ENCODE results near the gene YIPF4.
"Not testable (repeated sequence)": the region's sequence is repeated elsewhere in the genome, so short reads cannot be mapped to it uniquely, and the experiment has no call there.

The YIPF4 gene

GRCh38 chr2:32328679-32329078 lies 51.0 kb downstream of the YIPF4 start:
- CTCF ChIA-PET, H3K36me3 Mint-ChIP-seq, H3K27ac Mint-ChIP-seq, H3K4me3 Mint-ChIP-seq, H3K4me1 Mint-ChIP-seq, H3K9me3 Mint-ChIP-seq, H3K27me3 Mint-ChIP-seq, DNase-seq: not testable (repeated sequence)

GRCh38 chr2:32329180-32329980 lies 51.7 kb downstream of the YIPF4 start:
- H3K9me3 Mint-ChIP-seq, H3K36me3 Mint-ChIP-seq, H3K27ac Mint-ChIP-seq, H3K27me3 Mint-ChIP-seq, H3K4me3 Mint-ChIP-seq, DNase-seq, H3K4me1 Mint-ChIP-seq: not testable (repeated sequence)
- CTCF ChIA-PET: interaction anchor here (0.6 kb wide), 1 partner anchor 199 kb away, joined by 3 read pairs; no protein-coding TSS in a partner anchor

GRCh38 chr2:32330136-32330535 lies 52.4 kb downstream of the YIPF4 start:
- Mint-ChIP-seq H3K27ac (no peak overlapping the region), H3K4me1 (no peaks in the 10 kb centered on the region)

GRCh38 chr2:32342801-32343200 lies 65.1 kb downstream of the YIPF4 start:
- H3K27ac Mint-ChIP-seq: no peak overlapping the region
- H3K4me1 Mint-ChIP-seq: no peaks in the 10 kb centered on the region
- CTCF ChIA-PET: no interaction called here
- H3K9me3 Mint-ChIP-seq: no peaks in the 10 kb centered on the region
- H3K27me3 Mint-ChIP-seq: peaks cover 4% of the 10 kb centered on the region
- H3K36me3 Mint-ChIP-seq: no peaks in the 10 kb centered on the region
- H3K4me3 Mint-ChIP-seq: no peak overlapping the region
- DNase-seq: no peak

More at GRCh38 chr2:32330136-32330535, 52.4 kb downstream of the YIPF4 start:
- H3K9me3 Mint-ChIP-seq: no peaks in the 10 kb centered on the region
- H3K27me3 Mint-ChIP-seq: no peaks in the 10 kb centered on the region
- CTCF ChIA-PET: no interaction called here
- no peak overlapping the region for H3K4me3 Mint-ChIP-seq
- H3K36me3 Mint-ChIP-seq: peaks cover 2% of the 10 kb centered on the region
- no peak for DNase-seq

GRCh38 chr2:32350797-32351196 lies 73.1 kb downstream of the YIPF4 start:
- H3K27me3 Mint-ChIP-seq, H3K9me3 Mint-ChIP-seq, H3K4me3 Mint-ChIP-seq, H3K36me3 Mint-ChIP-seq, H3K27ac Mint-ChIP-seq, H3K4me1 Mint-ChIP-seq, DNase-seq: not testable (repeated sequence)
- CTCF ChIA-PET: interaction anchor here (1.0 kb wide), 1 partner anchor 132 kb away, joined by 5 read pairs; no protein-coding TSS in a partner anchor

- H3K27ac Mint-ChIP-seq: peak overlapping the region; percentile 93
- CTCF ChIA-PET: no interaction called here
- no peak for DNase-seq
- peaks cover 18% of the 10 kb centered on the region for H3K36me3 Mint-ChIP-seq
- no peaks in the 10 kb centered on the region for H3K9me3 Mint-ChIP-seq
- no peaks in the 10 kb centered on the region for H3K27me3 Mint-ChIP-seq
- peaks cover 27% of the 10 kb centered on the region for H3K4me1 Mint-ChIP-seq
- peak overlapping the region; percentile 83 for H3K4me3 Mint-ChIP-seq
Observed at GRCh38 chr2:32355976-32356680, 78.4 kb downstream of the YIPF4 start.

- Mint-ChIP-seq H3K9me3 (no peaks in the 10 kb centered on the region), H3K27me3 (no peaks in the 10 kb centered on the region)
- CTCF ChIA-PET: no interaction called here
Observed at GRCh38 chr2:32356681-32357317, 79.1 kb downstream of the YIPF4 start, which contains the start of gene BIRC6. TSS of gene BIRC6 (plus strand) at chr2:32357023. CDS start at chr2:32357162, 139 bp downstream.

GRCh38 chr2:32357318-32358110 lies 79.8 kb downstream of the YIPF4 start:
- H3K27ac Mint-ChIP-seq: peak overlapping the region; percentile 96
- H3K9me3 Mint-ChIP-seq: no peaks in the 10 kb centered on the region
- H3K36me3 Mint-ChIP-seq: peaks cover 26% of the 10 kb centered on the region
- H3K4me1 Mint-ChIP-seq: peaks cover 33% of the 10 kb centered on the region
- H3K4me3 Mint-ChIP-seq: peak overlapping the region; percentile 83
- CTCF ChIA-PET: no interaction called here
- peak; percentile 59 for DNase-seq
- no peaks in the 10 kb centered on the region for H3K27me3 Mint-ChIP-seq

More at GRCh38 chr2:32356681-32357317, 79.1 kb downstream of the YIPF4 start, which contains the start of gene BIRC6:
- Mint-ChIP-seq H3K4me1 (peaks cover 33% of the 10 kb centered on the region), H3K27ac (peak within 1 kb of the TSS; percentile 96), H3K4me3 (peak within 1 kb of the TSS; percentile 83), H3K36me3 (peaks cover 24% of the 10 kb centered on the region)
- DNase-seq: peak; percentile 96

GRCh38 chr2:32358111-32358482 lies 80.4 kb downstream of the YIPF4 start:
- Mint-ChIP-seq H3K9me3 (no peaks in the 10 kb centered on the region), H3K27me3 (no peaks in the 10 kb centered on the region), H3K4me1 (peaks cover 35% of the 10 kb centered on the region), H3K4me3 (peak overlapping the region; percentile 83), H3K36me3 (peaks cover 27% of the 10 kb centered on the region), H3K27ac (peak overlapping the region; percentile 96)
- CTCF ChIA-PET: no interaction called here
- DNase-seq: no peak

GRCh38 chr2:32360416-32360815 lies 82.7 kb downstream of the YIPF4 start:
- no peak for DNase-seq
- Mint-ChIP-seq H3K27me3 (no peaks in the 10 kb centered on the region), H3K36me3 (peaks cover 35% of the 10 kb centered on the region), H3K4me1 (peaks cover 46% of the 10 kb centered on the region), H3K9me3 (no peaks in the 10 kb centered on the region), H3K27ac (peak overlapping the region; percentile 25), H3K4me3 (no peak overlapping the region)
- CTCF ChIA-PET: no interaction called here

GRCh38 chr2:32362997-32363396 lies 85.3 kb downstream of the YIPF4 start:
- H3K27ac Mint-ChIP-seq, H3K27me3 Mint-ChIP-seq, H3K4me3 Mint-ChIP-seq, CTCF ChIA-PET, DNase-seq, H3K9me3 Mint-ChIP-seq: not testable (repeated sequence)
- Mint-ChIP-seq H3K4me1 (peaks cover 48% of the 10 kb centered on the region), H3K36me3 (peaks cover 39% of the 10 kb centered on the region)

GRCh38 chr2:32363597-32363996 lies 85.9 kb downstream of the YIPF4 start:
- peaks cover 33% of the 10 kb centered on the region for H3K36me3 Mint-ChIP-seq

GRCh38 chr2:32364290-32364689 lies 86.6 kb downstream of the YIPF4 start:
- H3K36me3 Mint-ChIP-seq: peaks cover 28% of the 10 kb centered on the region
- H3K9me3 Mint-ChIP-seq, H3K27ac Mint-ChIP-seq, H3K4me3 Mint-ChIP-seq, H3K27me3 Mint-ChIP-seq, CTCF ChIA-PET, DNase-seq: not testable (repeated sequence)
- H3K4me1 Mint-ChIP-seq: peaks cover 39% of the 10 kb centered on the region

More at GRCh38 chr2:32363597-32363996, 85.9 kb downstream of the YIPF4 start:
- Mint-ChIP-seq H3K4me3 (no peak overlapping the region), H3K4me1 (peaks cover 42% of the 10 kb centered on the region), H3K27me3 (no peaks in the 10 kb centered on the region), H3K27ac (no peak overlapping the region), H3K9me3 (no peaks in the 10 kb centered on the region)
- no peak for DNase-seq
- CTCF ChIA-PET: no interaction called here

GRCh38 chr2:32365679-32366078 lies 88.0 kb downstream of the YIPF4 start:
- H3K4me1 Mint-ChIP-seq: peaks cover 30% of the 10 kb centered on the region
- H3K9me3 Mint-ChIP-seq, H3K27ac Mint-ChIP-seq, H3K4me3 Mint-ChIP-seq, H3K27me3 Mint-ChIP-seq, DNase-seq, CTCF ChIA-PET: not testable (repeated sequence)
- H3K36me3 Mint-ChIP-seq: peaks cover 25% of the 10 kb centered on the region

All from activated naive CD4-positive, alpha-beta T cell treated with anti-CD3 and anti-CD28 coated beads, Interleukin-2, amount 10 ng/mL, durations not matched to agents 7 days and 5 days (primary cell).